ENCODE results near the gene NHP2. TPM values are rescaled to one million over a fixed set of nuclear protein-coding genes. Genes with fewer than 3 reads are reported as not detected.

Gene NHP2
- total RNA-seq, 2 experiments from 2014 or later, result 244 TPM

DNA sequence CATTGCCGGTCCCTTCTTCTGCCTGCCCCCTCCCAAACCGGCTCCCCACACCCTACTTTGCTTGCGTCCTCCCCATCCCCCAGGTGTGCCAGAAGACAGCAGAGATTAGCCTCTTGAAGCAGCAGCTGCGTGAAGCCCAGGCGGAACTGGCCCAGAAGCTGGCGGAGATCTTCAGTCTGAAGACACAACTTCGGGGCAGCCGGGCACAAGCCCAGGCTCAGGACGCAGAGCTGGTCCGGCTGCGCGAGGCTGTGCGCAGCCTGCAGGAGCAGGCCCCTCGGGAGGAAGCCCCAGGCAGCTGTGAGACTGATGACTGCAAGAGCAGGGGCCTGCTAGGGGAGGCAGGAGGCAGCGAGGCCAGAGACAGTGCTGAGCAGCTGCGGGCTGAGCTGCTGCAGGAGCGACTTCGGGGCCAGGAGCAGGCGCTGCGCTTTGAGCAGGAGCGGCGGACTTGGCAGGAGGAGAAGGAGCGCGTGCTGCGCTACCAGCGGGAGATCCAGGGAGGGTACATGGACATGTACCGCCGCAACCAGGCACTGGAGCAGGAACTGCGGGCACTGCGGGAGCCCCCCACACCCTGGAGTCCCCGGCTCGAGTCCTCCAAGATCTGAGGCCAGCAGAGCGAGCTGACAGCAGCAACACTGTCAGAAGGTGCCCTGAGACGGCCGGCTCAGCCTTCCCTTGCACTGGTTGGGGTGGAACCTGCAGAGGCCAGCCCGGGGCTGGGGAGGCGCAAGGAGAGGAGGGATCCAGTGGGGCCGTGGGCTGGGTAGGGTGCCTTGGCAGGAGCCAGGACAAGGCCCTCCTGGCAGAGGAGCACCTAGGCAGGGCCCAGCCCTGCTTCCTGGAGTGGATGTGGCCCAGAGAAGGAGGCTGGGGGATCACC is 32.1 kb downstream of the NHP2 start:
- no peaks in the 10 kb centered on the region for H3K27me3 Mint-ChIP-seq
- ATAC-seq, result no peak
- peaks cover 15% of the 10 kb centered on the region for H3K4me1 Mint-ChIP-seq
- DNase-seq, result no peak
- POLR2A ChIA-PET, result interaction anchor here (0.5 to 1.2 kb wide), 3 partner anchors 11 to 32 kb away, joined by 3 read pairs; partner anchors contain the start of gene NHP2
- H3K27ac Mint-ChIP-seq, result no peak overlapping the region
- H3K36me3 Mint-ChIP-seq (ENCODE audit: low read depth), result peaks cover 4% of the 10 kb centered on the region
- no peak overlapping the region for H3K4me3 Mint-ChIP-seq
- intact Hi-C loops (cut with DNase I, micrococcal nuclease), result loop anchor here (1.0 to 2.0 kb wide), 5 partner anchors 9 to 45 kb away; partner anchors contain the start of gene NHP2 (in 1 of the 2)
- CTCF ChIA-PET, result interaction anchor here (0.7 to 4.9 kb wide), 18 partner anchors 9 to 60 kb away, joined by 3 to 26 read pairs (median 5); partner anchors contain the start of genes NHP2 and RMND5B
- H3K9me3 Mint-ChIP-seq (ENCODE audit: low read depth), result no peaks in the 10 kb centered on the region

DNA sequence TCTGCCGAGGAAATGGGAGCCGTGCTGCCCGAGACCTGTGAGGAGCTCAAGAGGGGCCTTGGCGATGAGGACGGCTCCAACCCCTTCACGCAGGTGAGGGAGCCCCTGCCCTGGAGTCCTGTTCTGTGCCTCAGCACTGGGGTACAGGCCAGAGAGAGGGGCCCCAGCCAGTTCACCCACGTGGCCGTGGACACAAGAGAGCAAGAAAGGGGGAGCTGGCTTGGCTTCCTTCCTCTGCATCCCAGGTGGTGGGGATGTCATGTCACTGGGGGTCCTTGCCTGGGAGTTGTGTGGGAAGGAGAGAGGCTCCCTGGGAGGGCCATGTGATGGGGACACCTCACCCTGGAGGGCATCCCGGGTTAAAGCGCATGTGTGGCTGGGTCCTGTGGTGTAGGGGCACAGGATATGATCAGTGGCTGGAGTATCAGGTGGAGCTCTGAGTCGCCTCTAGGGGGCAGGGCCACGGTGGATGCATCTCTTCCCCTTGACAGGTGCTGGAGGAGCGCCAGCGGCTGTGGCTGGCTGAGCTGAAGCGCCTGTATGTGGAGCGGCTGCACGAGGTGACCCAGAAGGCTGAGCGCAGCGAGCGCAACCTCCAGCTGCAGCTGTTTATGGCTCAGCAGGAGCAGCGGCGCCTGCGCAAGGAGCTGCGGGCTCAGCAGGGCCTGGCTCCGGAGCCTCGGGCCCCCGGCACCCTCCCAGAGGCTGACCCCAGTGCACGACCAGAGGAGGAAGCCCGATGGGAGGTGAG is 32.9 kb downstream of the NHP2 start:
- H3K9me3 Mint-ChIP-seq (ENCODE audit: low read depth), result no peaks in the 10 kb centered on the region
- H3K4me3 Mint-ChIP-seq, result no peak overlapping the region
- H3K36me3 Mint-ChIP-seq (ENCODE audit: low read depth), result peaks cover 4% of the 10 kb centered on the region
- CTCF ChIA-PET, result interaction anchor here (0.7 to 4.9 kb wide), 19 partner anchors 10 to 59 kb away, joined by 3 to 26 read pairs (median 5); partner anchors contain the start of genes NHP2 and RMND5B
- ATAC-seq (peak; percentile 94), DNase-seq (peak; percentile 94)
- H3K4me1 Mint-ChIP-seq, result peaks cover 23% of the 10 kb centered on the region
- POLR2A ChIA-PET, result interaction anchor here (0.5 to 1.2 kb wide), 3 partner anchors 12 to 33 kb away, joined by 3 read pairs; partner anchors contain the start of gene NHP2
- no peaks in the 10 kb centered on the region for H3K27me3 Mint-ChIP-seq
- intact Hi-C loops (cut with DNase I, micrococcal nuclease), result loop anchor here (1.0 to 2.0 kb wide), 5 partner anchors 10 to 46 kb away; partner anchors contain the start of gene NHP2 (in 1 of the 2)
- no peak overlapping the region for H3K27ac Mint-ChIP-seq

DNA sequence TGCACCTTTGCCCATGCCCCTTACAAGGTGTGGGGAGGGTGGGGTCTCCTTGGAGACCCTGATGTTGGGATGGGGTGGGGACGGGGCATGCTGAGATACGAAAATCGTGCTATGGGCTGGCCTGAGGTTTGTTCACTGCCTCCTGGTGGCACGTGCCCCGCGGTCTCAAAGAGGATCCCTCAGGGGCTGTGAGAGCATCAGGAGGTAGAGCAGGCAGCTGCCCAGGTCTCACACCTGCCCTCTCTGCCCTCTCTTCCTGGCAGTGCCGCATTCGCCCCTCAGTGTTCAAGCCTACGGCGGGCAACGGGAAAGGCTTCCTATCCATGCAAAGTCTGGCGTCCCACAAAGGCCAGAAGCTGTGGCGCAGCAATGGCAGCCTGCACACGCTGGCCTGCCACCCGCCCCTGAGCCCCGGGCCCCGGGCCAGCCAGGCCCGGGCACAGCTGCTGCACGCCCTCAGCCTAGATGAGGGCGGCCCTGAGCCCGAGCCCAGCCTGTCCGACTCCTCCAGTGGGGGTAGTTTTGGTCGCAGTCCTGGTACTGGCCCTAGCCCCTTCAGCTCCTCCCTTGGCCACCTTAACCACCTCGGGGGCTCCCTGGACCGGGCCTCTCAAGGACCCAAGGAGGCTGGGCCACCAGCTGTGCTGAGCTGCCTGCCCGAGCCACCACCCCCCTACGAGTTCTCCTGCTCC is 33.6 kb downstream of the NHP2 start:
- Mint-ChIP-seq H3K27me3 (no peaks in the 10 kb centered on the region), H3K27ac (no peak overlapping the region), H3K36me3 (ENCODE audit: low read depth) (peaks cover 4% of the 10 kb centered on the region), H3K4me1 (peaks cover 31% of the 10 kb centered on the region), H3K4me3 (no peak overlapping the region), H3K9me3 (ENCODE audit: low read depth) (no peaks in the 10 kb centered on the region)
- no peak for DNase-seq
- intact Hi-C loops (cut with DNase I, micrococcal nuclease), result loop anchor here (2.0 kb wide), 3 partner anchors 27 to 43 kb away; partner anchors contain the start of gene NHP2 (in 1 of the 2)
- no peak for ATAC-seq
- ChIA-PET POLR2A (interaction anchor here (1.2 kb wide), 1 partner anchor 34 kb away, joined by 3 read pairs; the partner anchor contains the start of gene NHP2), CTCF (interaction anchor here (0.9 to 4.9 kb wide), 10 partner anchors 9 to 45 kb away, joined by 3 to 26 read pairs (median 8); partner anchors contain the start of gene RMND5B)

- Mint-ChIP-seq H3K4me1 (peaks cover 41% of the 10 kb centered on the region), H3K4me3 (no peak overlapping the region), H3K9me3 (ENCODE audit: low read depth) (no peaks in the 10 kb centered on the region), H3K36me3 (ENCODE audit: low read depth) (peaks cover 4% of the 10 kb centered on the region), H3K27ac (no peak overlapping the region), H3K27me3 (peaks cover 3% of the 10 kb centered on the region)
- ATAC-seq, result no peak
- intact Hi-C loops (cut with DNase I, micrococcal nuclease), result no loop called here
- POLR2A ChIA-PET, result interaction anchor here (0.9 kb wide), 1 partner anchor 86 kb away, joined by 3 read pairs; the partner anchor contains the start of gene HNRNPAB
- CTCF ChIA-PET, result no interaction called here
- no peak for DNase-seq
Measured at GRCh38 chr5:178117923-178118701, 35.6 kb downstream of the NHP2 start.

GRCh38 chr5:178116143-178116885 is 37.4 kb downstream of the NHP2 start:
- H3K36me3 Mint-ChIP-seq (ENCODE audit: low read depth), result peaks cover 2% of the 10 kb centered on the region
- intact Hi-C loops (cut with DNase I, micrococcal nuclease), result no loop called here
- peak overlapping the region; percentile 56 for H3K27ac Mint-ChIP-seq
- DNase-seq, result peak; percentile 76
- ATAC-seq, result peak; percentile 31
- CTCF ChIA-PET, result interaction anchor here (0.7 to 1.3 kb wide), 4 partner anchors 16 to 50 kb away, joined by 3 read pairs; no protein-coding TSS in a partner anchor
- peaks cover 43% of the 10 kb centered on the region for H3K4me1 Mint-ChIP-seq
- peaks cover 3% of the 10 kb centered on the region for H3K9me3 Mint-ChIP-seq (ENCODE audit: low read depth)
- H3K4me3 Mint-ChIP-seq, result peak overlapping the region; percentile 88
- POLR2A ChIA-PET, result interaction anchor here (0.8 kb wide), 1 partner anchor 10 kb away, joined by 4 read pairs; no protein-coding TSS in a partner anchor
- H3K27me3 Mint-ChIP-seq, result peaks cover 6% of the 10 kb centered on the region

DNA sequence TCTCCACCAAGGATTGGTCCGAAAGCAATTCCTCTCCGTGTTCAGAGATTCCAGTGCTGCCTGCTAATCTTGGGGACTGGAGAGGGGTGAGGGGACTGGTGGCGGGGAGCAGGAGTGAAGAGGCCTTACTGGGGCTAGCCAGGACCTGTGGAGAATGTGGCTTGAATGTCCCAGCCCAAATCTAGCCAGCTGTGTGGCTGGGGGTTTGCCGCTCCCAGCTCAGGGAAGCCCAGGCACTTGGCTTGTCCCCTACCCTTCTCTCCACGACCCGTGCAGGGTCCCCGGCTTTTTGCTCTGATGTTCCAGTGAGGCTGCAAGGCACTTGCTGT is 37.9 kb downstream of the NHP2 start:
- Mint-ChIP-seq H3K36me3 (ENCODE audit: low read depth) (peaks cover 2% of the 10 kb centered on the region), H3K27me3 (peaks cover 6% of the 10 kb centered on the region), H3K4me1 (peaks cover 39% of the 10 kb centered on the region), H3K9me3 (ENCODE audit: low read depth) (peaks cover 3% of the 10 kb centered on the region), H3K4me3 (peak overlapping the region; percentile 88), H3K27ac (no peak overlapping the region)
- DNase-seq (no peak), ATAC-seq (no peak)
- intact Hi-C loops (cut with DNase I, micrococcal nuclease), result no loop called here
- ChIA-PET CTCF (interaction anchor here (0.7 kb wide), 1 partner anchor 25 kb away, joined by 3 read pairs; no protein-coding TSS in a partner anchor), POLR2A (no interaction called here)

DNA sequence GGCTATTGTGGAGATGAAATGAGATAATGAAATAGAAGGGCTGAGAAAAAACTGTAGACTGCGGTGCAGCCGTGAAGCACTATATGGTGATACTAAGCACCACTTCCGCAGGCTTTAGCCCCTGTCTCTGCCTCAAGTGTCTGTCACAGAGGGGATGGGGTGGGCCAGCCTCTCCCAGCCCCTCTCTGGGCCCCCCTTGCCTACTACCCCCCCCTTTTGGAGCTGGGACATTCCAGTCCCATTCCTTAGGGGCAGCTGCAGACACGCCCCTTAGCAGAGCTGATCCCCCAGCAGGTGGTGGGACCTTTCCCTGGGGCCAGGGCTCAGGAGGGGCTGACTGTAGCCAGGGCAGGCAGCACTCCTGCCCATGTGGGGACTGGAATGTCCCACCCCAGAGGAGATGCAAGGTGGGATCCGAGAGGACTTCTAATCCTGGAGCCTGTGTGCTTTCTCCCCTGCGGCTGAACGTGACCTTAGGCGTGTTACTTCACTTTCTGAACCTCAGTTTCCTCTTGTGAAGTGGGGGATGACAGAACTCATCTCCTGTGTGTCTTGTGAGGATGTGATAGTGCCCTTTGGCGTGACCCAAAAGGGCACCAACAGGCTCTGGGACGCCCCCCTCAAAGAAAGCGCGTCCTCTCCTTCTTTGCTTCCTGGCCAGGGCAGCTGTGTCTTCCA is 38.4 kb downstream of the NHP2 start:
- ChIA-PET CTCF (interaction anchor here (0.6 kb wide), 1 partner anchor 30 kb away, joined by 3 read pairs; no protein-coding TSS in a partner anchor), POLR2A (no interaction called here)
- Mint-ChIP-seq H3K27ac (no peak overlapping the region), H3K36me3 (ENCODE audit: low read depth) (peaks cover 2% of the 10 kb centered on the region), H3K9me3 (ENCODE audit: low read depth) (peaks cover 3% of the 10 kb centered on the region), H3K27me3 (peaks cover 6% of the 10 kb centered on the region), H3K4me1 (peaks cover 36% of the 10 kb centered on the region), H3K4me3 (peak overlapping the region; percentile 88)
- intact Hi-C loops (cut with DNase I, micrococcal nuclease), result no loop called here
- DNase-seq (no peak), ATAC-seq (no peak)

GRCh38 chr5:178114325-178115135 is 39.2 kb downstream of the NHP2 start:
- DNase-seq, result peak; percentile 67
- Mint-ChIP-seq H3K27ac (peak overlapping the region; percentile 73), H3K27me3 (peaks cover 6% of the 10 kb centered on the region), H3K36me3 (ENCODE audit: low read depth) (peaks cover 2% of the 10 kb centered on the region), H3K4me3 (peak overlapping the region; percentile 88), H3K4me1 (peaks cover 36% of the 10 kb centered on the region), H3K9me3 (ENCODE audit: low read depth) (peaks cover 3% of the 10 kb centered on the region)
- CTCF ChIA-PET, result interaction anchor here (0.6 kb wide), 1 partner anchor 31 kb away, joined by 3 read pairs; no protein-coding TSS in a partner anchor
- POLR2A ChIA-PET, result interaction anchor here (0.7 kb wide), 1 partner anchor 132 kb away, joined by 3 read pairs; no protein-coding TSS in a partner anchor
- peak; percentile 47 for ATAC-seq
- intact Hi-C loops (cut with DNase I, micrococcal nuclease), result no loop called here

Data from activated CD4-positive, alpha-beta T cell treated with anti-CD3 and anti-CD28 coated beads for 36 hours (primary cell).